ENCODE measurements around the gene ZNF688. TPM values are rescaled to one million over a fixed set of nuclear protein-coding genes. Genes with fewer than 3 reads are reported as not detected.

Gene ZNF688
- total RNA-seq, 1 donor = 12.3 TPM

GRCh38 chr16:30521476-30521872 lies 50.0 kb downstream of the ZNF688 start:
- H3K9me3 ChIP-seq (ENCODE audit: low read depth, low read length) = no peaks in the 10 kb centered on the region
- no peaks in the 10 kb centered on the region for H4K20me1 ChIP-seq (ENCODE audit: insufficient read depth, low read length)
- no peaks in the 10 kb centered on the region for H3K27me3 ChIP-seq (ENCODE audit: insufficient read depth, low read length)
- H3K36me3 ChIP-seq (ENCODE audit: insufficient read depth, low read length) = peaks cover 10% of the 10 kb centered on the region
- no peak overlapping the region for H3K4me2 ChIP-seq (ENCODE audit: insufficient read depth, low read length)
- no peak overlapping the region for H3K4me3 ChIP-seq (ENCODE audit: insufficient read depth, low read length)
- H3K79me2 ChIP-seq (ENCODE audit: insufficient read depth, low read length) = no peaks in the 10 kb centered on the region
- no peak for TF ChIP-seq CTCF (IDR thresholded peaks at IDR 0.05; ENCODE audit: extremely low read depth, low read depth, low read length)
- H3K4me1 ChIP-seq (ENCODE audit: insufficient read depth, low read length) = no peaks in the 10 kb centered on the region
- no peak for DNase-seq (ENCODE audit: insufficient read length, low spot score, missing footprints)
- no peak overlapping the region for H2AFZ ChIP-seq (ENCODE audit: low read length)
- no peak overlapping the region for H3K27ac ChIP-seq (ENCODE audit: low read depth, low read length)

Small RNAs within 50 kb of the gene (small RNA-seq; reads per million reads assigned to genes)
- not detected for gene AC093249.4

Other genes with a start within 250 kb of the ZNF688 start
- 30.9 and 32.9 TPM in 2 replicates for gene CD2BP2, start 216.4 kb downstream of the ZNF688 start, total RNA-seq
- 26.5 and 31.5 TPM in 2 replicates for gene TBC1D10B, start 201.2 kb downstream of the ZNF688 start, total RNA-seq
- gene MYL11, start 196.9 kb downstream of the ZNF688 start, total RNA-seq = not detected in 2 replicates
- gene SEPTIN1, start 189.2 kb downstream of the ZNF688 start, total RNA-seq = 0.29 TPM in 1 of 2 replicates, not detected in the other
- gene ZNF48, start 176.3 kb downstream of the ZNF688 start, total RNA-seq = 10.0 and 10.9 TPM in 2 replicates
- gene ZNF771, start 164.1 kb downstream of the ZNF688 start, total RNA-seq = 10.9 and 14.8 TPM in 2 replicates
- gene DCTPP1, start 141.7 kb downstream of the ZNF688 start, total RNA-seq = 13.6 and 13.8 TPM in 2 replicates
- gene SEPHS2, start 125.8 kb downstream of the ZNF688 start, total RNA-seq = 18.0 and 20.3 TPM in 2 replicates
- gene ITGAL, start 99.0 kb downstream of the ZNF688 start, total RNA-seq = 0.36 TPM in 1 of 2 replicates, not detected in the other
- 22.7 and 25.0 TPM in 2 replicates for gene ZNF768, start 45.1 kb downstream of the ZNF688 start, total RNA-seq
- 16.6 and 17.1 TPM in 2 replicates for gene ZNF747, start 36.9 kb downstream of the ZNF688 start, total RNA-seq
- gene ZNF764, start 13.3 kb downstream of the ZNF688 start, total RNA-seq = 5.3 and 7.6 TPM in 2 replicates
- gene ZNF785, start 14.0 kb upstream of the ZNF688 start, total RNA-seq = 13.4 and 13.6 TPM in 2 replicates
- gene ZNF689, start 38.7 kb upstream of the ZNF688 start, total RNA-seq = 7.1 and 8.3 TPM in 2 replicates
- 6.8 and 8.0 TPM in 2 replicates for gene PRR14, start 79.2 kb upstream of the ZNF688 start, total RNA-seq
- gene FBRS, start 86.7 kb upstream of the ZNF688 start, total RNA-seq = 24.5 and 30.8 TPM in 2 replicates
- gene SRCAP, start 127.5 kb upstream of the ZNF688 start, total RNA-seq = 16.3 and 19.2 TPM in 2 replicates
- gene PHKG2, start 176.7 kb upstream of the ZNF688 start, total RNA-seq = 20.3 and 25.0 TPM in 2 replicates
- gene CFAP119, start 190.3 kb upstream of the ZNF688 start, total RNA-seq = 2.4 and 2.9 TPM in 2 replicates
- gene RNF40, start 190.6 kb upstream of the ZNF688 start, total RNA-seq = 63.1 and 88.3 TPM in 2 replicates
- gene ZNF629, start 215.5 kb upstream of the ZNF688 start, total RNA-seq = 15.3 and 16.3 TPM in 2 replicates